ENCODE measurements around the gene SESN1.

- TF ChIP-seq CTCF (IDR thresholded peaks at IDR 0.05) (no peak), EP300 (IDR thresholded peaks at IDR 0.05) (no peak)
Observed at GRCh38 chr6:109007521-109007920, 87.1 kb downstream of the SESN1 start.
